ENCODE data around the gene ASPRV1. TPM values are rescaled to one million over a fixed set of nuclear protein-coding genes. Genes with fewer than 3 reads are reported as not detected.

The ASPRV1 gene
- total and polyA plus RNA-seq, 2 donors (not counting 3 experiments of a cell fraction or from before 2014, with no cell fraction given), result 0.15 to 0.22 TPM

DNA sequence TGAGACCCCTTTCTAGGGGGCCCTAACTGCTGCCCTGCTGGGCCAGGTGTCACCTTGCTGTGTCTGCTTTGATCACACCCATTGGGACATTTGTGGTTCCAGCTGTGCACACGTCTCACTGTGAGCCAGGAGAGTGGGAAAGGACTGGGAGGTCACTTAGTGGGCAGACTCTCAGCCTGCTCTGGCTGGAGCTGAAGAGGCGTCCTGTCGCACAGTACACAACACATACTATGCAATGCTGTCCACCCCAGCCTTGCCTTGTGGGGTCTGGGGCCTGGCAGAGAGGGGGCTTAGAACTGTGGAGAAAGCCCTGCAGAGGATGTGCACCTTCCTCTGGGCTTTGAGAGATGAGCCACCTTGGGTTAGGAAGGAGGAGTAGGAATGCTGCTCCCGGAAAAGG is 25.3 kb upstream of the ASPRV1 start:
- Histone ChIP-seq H3K9me3 (replicated peaks; ENCODE audit: control insufficient read depth, insufficient read depth, low read length) (no peaks in the 10 kb centered on the region), H3K27ac (ENCODE audit: insufficient read depth, low read depth, low read length) (no peak overlapping the region), H3K9me1 (replicated peaks; ENCODE audit: control insufficient read depth, extremely low read depth, insufficient read depth, low read length) (no peaks in the 10 kb centered on the region), H2AFZ (ENCODE audit: low read depth, low read length) (no peak overlapping the region), H3K9ac (replicated peaks; ENCODE audit: extremely low read depth, insufficient read depth, low read length) (no peak overlapping the region), H3K4me1 (ENCODE audit: control insufficient read depth, extremely low read depth, insufficient read depth, low read length) (no peaks in the 10 kb centered on the region), H3K4me3 (replicated peaks in 1 of 3; ENCODE audit: insufficient read depth in 1 of 3, low read depth in 1 of 3, low read length in 3 of 3) (no peak overlapping the region), H3K4me2 (ENCODE audit: insufficient read depth, low read length) (no peak overlapping the region), H3K27me3 (ENCODE audit: control insufficient read depth in 2 of 2, insufficient read depth in 2 of 2, low read length in 2 of 2) (no peaks in the 10 kb centered on the region), H3K36me3 (ENCODE audit: control insufficient read depth in 2 of 2, extremely low read depth in 1 of 2, insufficient read depth in 2 of 2, low read length in 2 of 2) (no peaks in the 10 kb centered on the region), H3K79me2 (ENCODE audit: control insufficient read depth, insufficient read depth, low read length) (no peaks in the 10 kb centered on the region), H4K20me1 (replicated peaks; ENCODE audit: control insufficient read depth, extremely low read depth, insufficient read depth, low read length) (no peaks in the 10 kb centered on the region)
- no peak for DNase-seq (ENCODE audit: low read depth, low spot score)
- no TSS peak for BruUV-seq (replicated peaks)
- FAIRE-seq, result no peak
- intact Hi-C loops (cut with micrococcal nuclease), result no loop called here
- ChIA-PET CTCF (no interaction called here), POLR2A (no interaction called here)
- TF ChIP-seq EZH2 (IDR thresholded peaks at IDR 0.05; ENCODE audit: borderline replicate concordance, low read depth, low read length, severe bottlenecking) (no peak), POLR2AphosphoS5 (IDR thresholded peaks at IDR 0.05; ENCODE audit: insufficient read depth, low read depth, low read length) (no peak), GATA2 (IDR thresholded peaks at IDR 0.05; ENCODE audit: insufficient read depth, insufficient read length, low read depth, low read length) (no peak), JUN (IDR thresholded peaks at IDR 0.05; ENCODE audit: borderline replicate concordance, insufficient read depth, insufficient read length, low read depth) (no peak), MYC (IDR thresholded peaks at IDR 0.05; ENCODE audit: low read depth, low read length) (no peak)
- TF ChIP-seq, protein P1, sequence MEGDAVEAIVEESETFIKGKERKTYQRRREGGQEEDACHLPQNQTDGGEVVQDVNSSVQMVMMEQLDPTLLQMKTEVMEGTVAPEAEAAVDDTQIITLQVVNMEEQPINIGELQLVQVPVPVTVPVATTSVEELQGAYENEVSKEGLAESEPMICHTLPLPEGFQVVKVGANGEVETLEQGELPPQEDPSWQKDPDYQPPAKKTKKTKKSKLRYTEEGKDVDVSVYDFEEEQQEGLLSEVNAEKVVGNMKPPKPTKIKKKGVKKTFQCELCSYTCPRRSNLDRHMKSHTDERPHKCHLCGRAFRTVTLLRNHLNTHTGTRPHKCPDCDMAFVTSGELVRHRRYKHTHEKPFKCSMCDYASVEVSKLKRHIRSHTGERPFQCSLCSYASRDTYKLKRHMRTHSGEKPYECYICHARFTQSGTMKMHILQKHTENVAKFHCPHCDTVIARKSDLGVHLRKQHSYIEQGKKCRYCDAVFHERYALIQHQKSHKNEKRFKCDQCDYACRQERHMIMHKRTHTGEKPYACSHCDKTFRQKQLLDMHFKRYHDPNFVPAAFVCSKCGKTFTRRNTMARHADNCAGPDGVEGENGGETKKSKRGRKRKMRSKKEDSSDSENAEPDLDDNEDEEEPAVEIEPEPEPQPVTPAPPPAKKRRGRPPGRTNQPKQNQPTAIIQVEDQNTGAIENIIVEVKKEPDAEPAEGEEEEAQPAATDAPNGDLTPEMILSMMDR (IDR thresholded peaks at IDR 0.05; ENCODE audit: extremely low read depth in 1 of 2, insufficient read depth in 1 of 2, low read depth in 1 of 2, low read length in 2 of 2), result no peak
- dilution Hi-C loops (cut with MboI; ENCODE audit: extremely low pct_ligation_motif_present, low sequenced_read_pairs), result no loop called here

DNA sequence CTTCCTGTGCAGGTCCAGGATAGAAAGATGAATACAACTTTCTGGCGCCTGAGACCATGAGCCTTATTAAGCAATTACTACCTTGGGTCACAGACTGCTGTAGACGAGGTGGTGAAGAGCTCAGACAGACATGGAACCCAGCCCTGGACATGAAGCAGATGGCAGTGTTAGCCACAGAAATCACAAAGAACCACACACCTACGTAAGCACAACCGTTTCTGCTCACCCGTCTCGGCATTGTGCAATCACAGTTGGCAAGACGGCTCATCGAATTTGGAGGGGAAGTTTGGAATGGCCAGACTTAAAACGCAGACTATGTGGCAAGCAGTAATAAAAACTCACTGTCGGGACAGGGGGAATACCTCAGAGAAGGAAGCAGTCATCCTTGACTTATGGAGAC is 24.3 kb upstream of the ASPRV1 start:
- no TSS peak for BruUV-seq (replicated peaks)
- H3K36me3 ChIP-seq (ENCODE audit: control insufficient read depth in 2 of 2, extremely low read depth in 1 of 2, insufficient read depth in 2 of 2, low read length in 2 of 2), result no peaks in the 10 kb centered on the region
- ChIA-PET POLR2A (no interaction called here), CTCF (no interaction called here)
- H3K9me3 ChIP-seq (replicated peaks; ENCODE audit: control insufficient read depth, insufficient read depth, low read length), result no peaks in the 10 kb centered on the region
- no peak overlapping the region for H2AFZ ChIP-seq (ENCODE audit: low read depth, low read length)
- no peaks in the 10 kb centered on the region for H3K4me1 ChIP-seq (ENCODE audit: control insufficient read depth, extremely low read depth, insufficient read depth, low read length)
- dilution Hi-C loops (cut with MboI; ENCODE audit: extremely low pct_ligation_motif_present, low sequenced_read_pairs), result no loop called here
- TF ChIP-seq POLR2A (IDR thresholded peaks at IDR 0.05; ENCODE audit: low read depth, low read length), result no peak
- TF ChIP-seq, protein P2, sequence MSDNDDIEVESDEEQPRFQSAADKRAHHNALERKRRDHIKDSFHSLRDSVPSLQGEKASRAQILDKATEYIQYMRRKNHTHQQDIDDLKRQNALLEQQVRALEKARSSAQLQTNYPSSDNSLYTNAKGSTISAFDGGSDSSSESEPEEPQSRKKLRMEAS (IDR thresholded peaks at IDR 0.05; ENCODE audit: insufficient read depth, insufficient read length), result no peak
- no peak for TF ChIP-seq MYC (IDR thresholded peaks at IDR 0.05; ENCODE audit: low read depth, low read length)
- TF ChIP-seq GATA2 (IDR thresholded peaks at IDR 0.05; ENCODE audit: insufficient read depth, insufficient read length, low read depth, low read length), result no peak
- no peak for TF ChIP-seq FOS (IDR thresholded peaks at IDR 0.05; ENCODE audit: borderline replicate concordance, insufficient read depth, low read length)
- no peak for TF ChIP-seq JUN (IDR thresholded peaks at IDR 0.05; ENCODE audit: borderline replicate concordance, insufficient read depth, insufficient read length, low read depth)
- no peak for TF ChIP-seq EZH2 (IDR thresholded peaks at IDR 0.05; ENCODE audit: borderline replicate concordance, low read depth, low read length, severe bottlenecking)
- TF ChIP-seq POLR2AphosphoS5 (IDR thresholded peaks at IDR 0.05; ENCODE audit: insufficient read depth, low read depth, low read length), result no peak
- TF ChIP-seq, protein P1 (IDR thresholded peaks at IDR 0.05; ENCODE audit: extremely low read depth in 1 of 2, insufficient read depth in 1 of 2, low read depth in 1 of 2, low read length in 2 of 2), result no peak
- no peaks in the 10 kb centered on the region for H4K20me1 ChIP-seq (replicated peaks; ENCODE audit: control insufficient read depth, extremely low read depth, insufficient read depth, low read length)
- DNase-seq (ENCODE audit: low read depth, low spot score) (no peak), FAIRE-seq (no peak)
- no peak overlapping the region for H3K4me3 ChIP-seq (replicated peaks in 1 of 3; ENCODE audit: insufficient read depth in 1 of 3, low read depth in 1 of 3, low read length in 3 of 3)
- no peak overlapping the region for H3K27ac ChIP-seq (ENCODE audit: insufficient read depth, low read depth, low read length)
- H3K27me3 ChIP-seq (ENCODE audit: control insufficient read depth in 2 of 2, insufficient read depth in 2 of 2, low read length in 2 of 2), result no peaks in the 10 kb centered on the region
- no peak overlapping the region for H3K9ac ChIP-seq (replicated peaks; ENCODE audit: extremely low read depth, insufficient read depth, low read length)
- intact Hi-C loops (cut with micrococcal nuclease), result no loop called here
- no peaks in the 10 kb centered on the region for H3K9me1 ChIP-seq (replicated peaks; ENCODE audit: control insufficient read depth, extremely low read depth, insufficient read depth, low read length)
- H3K4me2 ChIP-seq (ENCODE audit: insufficient read depth, low read length), result no peak overlapping the region
- no peaks in the 10 kb centered on the region for H3K79me2 ChIP-seq (ENCODE audit: control insufficient read depth, insufficient read depth, low read length)

Measured in endothelial cell of umbilical vein (primary cell).